Mucosa of descending colon (tissue), 3 donors: ENCODE data around the gene PLPP6. TPM values are rescaled to one million over a fixed set of nuclear protein-coding genes. Genes with fewer than 3 reads are reported as not detected.

Source experiments
- ATAC-seq: fragments of 200-7000 bp; cut with Tn5 transposase; one replicate; pipeline ENCODE4 v1.9.1; 2020; ENCODE audit warnings: mild to moderate bottlenecking, moderate library complexity
- DNase-seq, 3 donors: peaks; one replicate each; pipeline ENCODE4 v3.0.0-alpha.2; 2020
- H3K36me3 ChIP-seq: fragments of 200-600 bp; one replicate; pipeline ENCODE4 v1.8.0; 2021; ENCODE audit warnings: low read depth, mild to moderate bottlenecking
- H3K4me1 ChIP-seq: fragments of 200-600 bp; one replicate; pipeline ENCODE4 v1.8.0; 2021; ENCODE audit warnings: low read depth, mild to moderate bottlenecking
- H3K4me3 ChIP-seq: fragments of 200-600 bp; one replicate; pipeline ENCODE4 v1.8.0; 2021; ENCODE audit warnings: mild to moderate bottlenecking
- H3K9me3 ChIP-seq: fragments of 200-600 bp; one replicate; pipeline ENCODE4 v1.8.0; 2021; ENCODE audit warnings: mild to moderate bottlenecking
- intact Hi-C, 2 donors: fragments of 100-400 bp; cut with DNase I in 1 of 2; cut with micrococcal nuclease in 1 of 2; formaldehyde crosslinking; loops; one replicate each; pipeline versions ENCODE4 v1.11.0 to v1.11.1; 2022; cut with DNase I, micrococcal nuclease
- total RNA-seq, 3 donors: library from RNA; stranded (reverse); fragmentation: NEBNext Ultra II Directional in 2 of 3; extraction: Animal tissue kit (Norgen Biotek cat#: 25700) in 2 of 3; gene quantifications; one replicate each; pipeline versions ENCODE4 v1.2.1 to v1.2.4, GENCODE V29; 2021 to 2023
- TF ChIP-seq, protein P1 (sequence below): fragments of 200-600 bp; IDR thresholded peaks from one replicate; pipeline ENCODE4 v1.8.0; 2022; ENCODE audit warnings: antibody characterized with exemption, mild to moderate bottlenecking
- donor health status: DM: no; HTN: no; CAD: no; lungs with moderate emphysema.
- donor health status: DM: no; HTN: no; CAD: no.
- donor health status: DM: no; HTN: yes; CAD: no.

PLPP6 gene
- total RNA-seq, 3 donors from 2014 or later: 9.5 to 21.5 (median 17.2) TPM

DNA sequence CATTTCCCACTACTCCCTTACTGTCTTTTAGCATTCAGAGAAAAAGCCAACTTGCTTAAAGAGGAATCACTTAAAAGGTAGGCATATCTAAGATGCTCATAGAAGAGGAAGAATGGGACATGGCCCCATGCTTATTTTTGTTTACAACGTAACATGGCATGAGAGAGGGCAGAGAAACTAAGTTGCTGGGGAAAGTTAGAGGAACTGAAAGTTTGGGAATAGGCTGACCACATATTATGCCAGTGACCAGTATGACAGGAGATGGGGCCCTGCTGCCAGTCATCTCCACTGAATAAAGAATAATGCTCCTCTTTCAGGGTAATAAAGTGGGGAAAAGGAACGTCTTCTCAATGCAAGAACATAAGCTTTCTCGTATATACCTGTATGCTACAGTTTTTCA lies 1.9 kb downstream of the PLPP6 start:
- intact Hi-C loops: no loop called here
- Histone ChIP-seq H3K4me1 (peaks cover 12% of the 10 kb centered on the region), H3K9me3 (no peaks in the 10 kb centered on the region), H3K4me3 (no peak overlapping the region), H3K36me3 (no peaks in the 10 kb centered on the region)
- ATAC-seq (no peak), DNase-seq (no peak)
- TF ChIP-seq, protein P1, sequence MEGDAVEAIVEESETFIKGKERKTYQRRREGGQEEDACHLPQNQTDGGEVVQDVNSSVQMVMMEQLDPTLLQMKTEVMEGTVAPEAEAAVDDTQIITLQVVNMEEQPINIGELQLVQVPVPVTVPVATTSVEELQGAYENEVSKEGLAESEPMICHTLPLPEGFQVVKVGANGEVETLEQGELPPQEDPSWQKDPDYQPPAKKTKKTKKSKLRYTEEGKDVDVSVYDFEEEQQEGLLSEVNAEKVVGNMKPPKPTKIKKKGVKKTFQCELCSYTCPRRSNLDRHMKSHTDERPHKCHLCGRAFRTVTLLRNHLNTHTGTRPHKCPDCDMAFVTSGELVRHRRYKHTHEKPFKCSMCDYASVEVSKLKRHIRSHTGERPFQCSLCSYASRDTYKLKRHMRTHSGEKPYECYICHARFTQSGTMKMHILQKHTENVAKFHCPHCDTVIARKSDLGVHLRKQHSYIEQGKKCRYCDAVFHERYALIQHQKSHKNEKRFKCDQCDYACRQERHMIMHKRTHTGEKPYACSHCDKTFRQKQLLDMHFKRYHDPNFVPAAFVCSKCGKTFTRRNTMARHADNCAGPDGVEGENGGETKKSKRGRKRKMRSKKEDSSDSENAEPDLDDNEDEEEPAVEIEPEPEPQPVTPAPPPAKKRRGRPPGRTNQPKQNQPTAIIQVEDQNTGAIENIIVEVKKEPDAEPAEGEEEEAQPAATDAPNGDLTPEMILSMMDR: no peak

DNA sequence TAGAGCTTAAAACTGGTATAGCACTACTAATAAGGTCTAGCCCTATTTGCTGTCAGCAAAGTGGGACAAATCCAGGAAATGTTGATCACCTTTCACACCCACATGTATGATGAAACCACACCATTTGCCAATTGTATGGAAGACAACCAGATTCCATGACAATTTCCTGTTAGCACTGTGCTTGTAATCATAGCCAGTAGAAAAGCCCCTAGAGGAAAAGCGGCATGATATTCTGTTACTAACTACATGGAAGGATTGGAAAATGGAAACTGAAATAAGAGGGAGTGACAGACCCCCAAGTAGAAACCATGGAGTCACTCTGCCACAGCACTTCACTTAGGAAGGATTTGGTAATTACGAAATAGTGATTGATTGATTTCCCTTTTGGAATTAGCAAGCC lies 3.3 kb downstream of the PLPP6 start:
- H3K4me3 ChIP-seq: no peak overlapping the region
- peaks cover 12% of the 10 kb centered on the region for H3K4me1 ChIP-seq
- TF ChIP-seq, protein P1: no peak
- no peak for DNase-seq
- ATAC-seq: peak; percentile 4
- H3K9me3 ChIP-seq: no peaks in the 10 kb centered on the region
- intact Hi-C loops: no loop called here
- H3K36me3 ChIP-seq: no peaks in the 10 kb centered on the region

DNA sequence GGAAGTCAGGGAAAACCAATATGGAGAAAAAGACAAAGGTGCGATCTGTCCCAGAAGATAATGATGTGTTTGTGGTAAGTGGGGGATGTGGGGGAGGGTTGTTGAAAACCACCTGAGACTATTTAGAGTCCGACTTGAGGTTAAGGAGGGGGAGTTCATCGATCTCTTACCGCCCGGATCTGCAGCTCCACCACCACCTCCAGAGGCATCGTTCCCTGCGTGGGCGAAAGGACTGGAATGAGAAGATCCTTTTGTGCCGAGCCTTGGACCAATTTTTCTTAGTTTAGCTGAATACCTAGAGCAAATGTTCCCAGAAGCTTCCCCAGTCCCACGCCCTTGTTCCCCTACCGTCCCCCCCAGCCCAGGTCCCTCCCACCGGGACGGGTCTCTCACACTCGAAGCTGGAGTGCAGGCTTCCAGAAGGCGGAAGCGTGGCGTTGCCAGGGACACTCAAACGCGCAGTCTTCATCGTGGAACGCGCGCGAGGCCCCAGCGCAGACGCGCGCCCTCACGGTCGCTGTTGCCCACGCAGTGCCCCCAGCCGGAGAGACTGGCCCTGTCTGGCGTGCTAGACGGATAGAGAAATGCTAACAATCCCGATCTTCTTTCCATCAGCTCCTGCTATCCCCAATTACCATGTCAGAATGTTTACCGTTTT lies 4.1 kb downstream of the PLPP6 start, which contains the start of gene SPATA6L:
Gene SPATA6L (minus strand): TSS at position 439 of the 658 bp plus-strand sequence. CDS start 230 bp downstream, at position 209.
- no peaks in the 10 kb centered on the region for H3K9me3 ChIP-seq
- peak within 1 kb of the TSS; percentile 18 for H3K4me3 ChIP-seq
- H3K36me3 ChIP-seq: no peaks in the 10 kb centered on the region
- DNase-seq (peak; percentile 76 to 84 (median 83)), ATAC-seq (peak; percentile 56)
- TF ChIP-seq, protein P1: no peak
- peaks cover 12% of the 10 kb centered on the region for H3K4me1 ChIP-seq
- intact Hi-C loops: no loop called here

DNA sequence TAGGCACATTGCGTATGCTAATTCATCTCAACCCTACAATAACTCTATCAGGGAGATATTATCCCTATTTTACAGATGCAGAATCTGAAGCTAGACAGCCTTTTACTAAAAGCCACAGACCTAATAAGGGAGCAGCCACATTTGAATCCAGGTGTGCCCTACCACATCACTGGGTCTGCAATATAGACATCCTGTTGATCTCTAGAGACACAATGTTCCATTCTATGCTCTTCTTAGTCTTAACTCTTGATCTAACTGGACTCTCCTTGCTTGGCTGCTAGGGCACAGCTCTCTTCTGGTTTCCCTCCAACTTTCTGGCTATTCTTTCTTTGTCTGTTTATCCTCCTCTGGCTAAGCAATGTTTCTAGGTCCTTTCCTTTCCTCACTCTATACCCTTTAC lies 5.6 kb downstream of the PLPP6 start:
- no peak for ATAC-seq

DNA sequence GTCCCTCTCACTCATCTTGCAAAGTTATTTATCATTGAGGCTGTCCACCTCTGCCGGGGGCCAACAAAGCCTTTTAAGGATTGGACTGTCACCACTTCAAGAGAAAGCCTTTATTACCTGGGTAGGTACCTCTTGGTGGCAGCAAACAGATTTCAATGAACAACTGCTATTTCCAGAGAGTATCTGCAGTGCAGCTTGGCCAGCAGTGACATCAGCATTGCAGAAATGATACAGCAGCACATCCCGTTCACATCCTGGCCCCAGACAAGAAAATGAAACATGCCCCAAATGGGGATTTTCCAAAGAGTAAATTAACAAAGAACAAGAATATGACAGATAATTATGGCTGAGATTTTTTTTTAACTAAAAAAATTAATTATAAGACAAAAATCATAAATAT lies 6.5 kb downstream of the PLPP6 start:
- DNase-seq (no peak), ATAC-seq (no peak)
- TF ChIP-seq, protein P1: no peak
- intact Hi-C loops: no loop called here
- Histone ChIP-seq H3K4me3 (no peak overlapping the region), H3K36me3 (no peaks in the 10 kb centered on the region), H3K4me1 (peaks cover 12% of the 10 kb centered on the region), H3K9me3 (no peaks in the 10 kb centered on the region)

More for the DNA sequence above, 5.6 kb downstream of the PLPP6 start:
- no peaks in the 10 kb centered on the region for H3K36me3 ChIP-seq
- DNase-seq: no peak
- H3K9me3 ChIP-seq: no peaks in the 10 kb centered on the region
- TF ChIP-seq, protein P1: no peak
- no peak overlapping the region for H3K4me3 ChIP-seq
- intact Hi-C loops: no loop called here
- H3K4me1 ChIP-seq: peaks cover 12% of the 10 kb centered on the region
